Thyroid gland (tissue), 4 donors: ENCODE data around the gene FGD5.

ENCODE experiments used
- CTCF ChIP-seq, 6 experiments: fragments of 200-600 bp in 3 of 6; fragments of 450-650 bp in 3 of 6; sonication (generic) in 3 of 6; IDR thresholded peaks; one replicate each; pipeline ENCODE4 v1.5.1; 2016 to 2019; ENCODE audit warnings: antibody characterized with exemption in 6 of 6, mild to moderate bottlenecking in 2 of 6, inconsistent platforms in 1 of 6, moderate library complexity in 1 of 6
- POLR2A ChIP-seq, 2 donors: fragments of 450-650 bp; IDR thresholded peaks; one replicate each; pipeline ENCODE4 v1.6.1; 2017; ENCODE audit warnings: antibody characterized with exemption in 2 of 2, mild to moderate bottlenecking in 2 of 2, moderate library complexity in 1 of 2

- TF ChIP-seq CTCF (IDR thresholded peaks at IDR 0.05) (no peak), POLR2A (IDR thresholded peaks at IDR 0.05) (no peak)
Measured at GRCh38 chr3:14775563-14775962, 43.2 kb upstream of the FGD5 start.
